Measurements from ENCODE around the gene SYNGR2. TPM values are rescaled to one million over a fixed set of nuclear protein-coding genes. Genes with fewer than 3 reads are reported as not detected.

SYNGR2 gene
- total RNA-seq, 1 donor from 2014 or later, result 636 TPM

GRCh38 chr17:78175643-78175981, 7.2 kb downstream of the SYNGR2 start:
- no peak for TF ChIP-seq CTCF (IDR thresholded peaks at IDR 0.05)
- DNase-seq (no peak), ATAC-seq (ENCODE audit: low read depth) (no peak)
- POLR2A ChIA-PET, result interaction anchor here (1.0 to 33.1 kb wide), 9 partner anchors 8 to 246 kb away, joined by 3 to 2404 read pairs (median 5); partner anchors contain the start of genes AFMID, C17orf99, TK1 and TMC6
- Mint-ChIP-seq H3K27me3 (no peaks in the 10 kb centered on the region), H3K4me1 (peaks cover 80% of the 10 kb centered on the region), H3K4me3 (no peak overlapping the region), H3K9me3 (no peaks in the 10 kb centered on the region), H3K36me3 (ENCODE audit: low read depth) (peaks cover 54% of the 10 kb centered on the region), H3K27ac (peak overlapping the region; percentile 90)
- intact Hi-C loops (cut with micrococcal nuclease), result loop anchor here (5.0 kb wide), 1 partner anchor 247 kb away; no protein-coding TSS in a partner anchor
- CTCF ChIA-PET, result interaction anchor here (1.3 to 9.7 kb wide), 9 partner anchors 11 to 90 kb away, joined by 3 to 220 read pairs (median 10); partner anchors contain the start of genes AFMID, TK1, TMC6 and TMC8

GRCh38 chr17:78176548-78177025, 8.2 kb downstream of the SYNGR2 start:
- TF ChIP-seq CTCF (IDR thresholded peaks at IDR 0.05), result peak; percentile 92
- POLR2A ChIA-PET, result interaction anchor here (0.5 to 33.1 kb wide), 10 partner anchors 10 to 245 kb away, joined by 3 to 2404 read pairs (median 5); partner anchors contain the start of genes AFMID, C17orf99, TK1 and TMC6
- Mint-ChIP-seq H3K27me3 (no peaks in the 10 kb centered on the region), H3K9me3 (no peaks in the 10 kb centered on the region), H3K27ac (peak overlapping the region; percentile 63), H3K4me3 (no peak overlapping the region), H3K36me3 (ENCODE audit: low read depth) (peaks cover 44% of the 10 kb centered on the region), H3K4me1 (peaks cover 79% of the 10 kb centered on the region)
- intact Hi-C loops (cut with micrococcal nuclease), result loop anchor here (1.0 to 5.0 kb wide), 5 partner anchors 42 to 246 kb away; partner anchors contain the start of gene TMC8
- ATAC-seq (ENCODE audit: low read depth) (peak; percentile 69), DNase-seq (peak; percentile 76)
- CTCF ChIA-PET, result interaction anchor here (0.6 to 9.7 kb wide), 18 partner anchors 9 to 91 kb away, joined by 3 to 220 read pairs (median 8); partner anchors contain the start of genes AFMID, C17orf99, TK1 and TMC6

GRCh38 chr17:78179372-78179771, 11.0 kb downstream of the SYNGR2 start:
- H3K4me3 Mint-ChIP-seq, result no peak overlapping the region
- H3K27ac Mint-ChIP-seq, result no peak overlapping the region
- DNase-seq, result no peak
- no peak for ATAC-seq (ENCODE audit: low read depth)
- no peaks in the 10 kb centered on the region for H3K27me3 Mint-ChIP-seq
- CTCF ChIA-PET, result interaction anchor here (9.7 kb wide), 1 partner anchor 48 kb away, joined by 220 read pairs; the partner anchor contains the start of genes TMC6 and TMC8
- no peaks in the 10 kb centered on the region for H3K9me3 Mint-ChIP-seq
- peaks cover 53% of the 10 kb centered on the region for H3K4me1 Mint-ChIP-seq
- intact Hi-C loops (cut with micrococcal nuclease), result loop anchor here (5.0 kb wide), 1 partner anchor 243 kb away; no protein-coding TSS in a partner anchor
- TF ChIP-seq CTCF (IDR thresholded peaks at IDR 0.05), result no peak
- POLR2A ChIA-PET, result interaction anchor here (0.8 to 33.1 kb wide), 3 partner anchors 10 to 38 kb away, joined by 3 to 2404 read pairs (median 4); partner anchors contain the start of genes C17orf99, TMC6 and TMC8
- peaks cover 16% of the 10 kb centered on the region for H3K36me3 Mint-ChIP-seq (ENCODE audit: low read depth)

- intact Hi-C loops (cut with micrococcal nuclease), result no loop called here
- ATAC-seq (ENCODE audit: low read depth) (no peak), DNase-seq (no peak)
- peaks cover 45% of the 10 kb centered on the region for H3K4me1 Mint-ChIP-seq
- no peak overlapping the region for H3K4me3 Mint-ChIP-seq
- H3K27ac Mint-ChIP-seq, result peak overlapping the region; percentile 8
- POLR2A ChIA-PET, result interaction anchor here (33.1 kb wide), 1 partner anchor 39 kb away, joined by 2404 read pairs; the partner anchor contains the start of genes C17orf99, TMC6 and TMC8
- CTCF ChIA-PET, result interaction anchor here (9.7 kb wide), 1 partner anchor 49 kb away, joined by 220 read pairs; the partner anchor contains the start of genes TMC6 and TMC8
- no peaks in the 10 kb centered on the region for H3K27me3 Mint-ChIP-seq
- peaks cover 12% of the 10 kb centered on the region for H3K36me3 Mint-ChIP-seq (ENCODE audit: low read depth)
- H3K9me3 Mint-ChIP-seq, result no peaks in the 10 kb centered on the region
- no peak for TF ChIP-seq CTCF (IDR thresholded peaks at IDR 0.05)
Measured at GRCh38 chr17:78180083-78180482, 11.7 kb downstream of the SYNGR2 start.

- no peak for TF ChIP-seq CTCF (IDR thresholded peaks at IDR 0.05)
- no peak overlapping the region for H3K4me3 Mint-ChIP-seq
- DNase-seq (no peak), ATAC-seq (ENCODE audit: low read depth) (no peak)
- peak overlapping the region; percentile 8 for H3K27ac Mint-ChIP-seq
- H3K4me1 Mint-ChIP-seq, result peaks cover 41% of the 10 kb centered on the region
- ChIA-PET POLR2A (interaction anchor here (33.1 kb wide), 1 partner anchor 39 kb away, joined by 2404 read pairs; the partner anchor contains the start of genes C17orf99, TMC6 and TMC8), CTCF (no interaction called here)
- peaks cover 8% of the 10 kb centered on the region for H3K36me3 Mint-ChIP-seq (ENCODE audit: low read depth)
- H3K27me3 Mint-ChIP-seq, result no peaks in the 10 kb centered on the region
- no peaks in the 10 kb centered on the region for H3K9me3 Mint-ChIP-seq
- intact Hi-C loops (cut with micrococcal nuclease), result no loop called here
Measured at GRCh38 chr17:78180508-78180907, 12.1 kb downstream of the SYNGR2 start.

Data from activated B cell treated with CpG ODN at 0.5 μM for 24 hours (primary cell).